ENCODE results near the gene THY1.
"Not testable (repeated sequence)": the region's sequence is repeated elsewhere in the genome, so short reads cannot be mapped to it uniquely, and the experiment has no call there.

Gene THY1

GRCh38 chr11:119422809-119423508, at the start of gene THY1:
Gene THY1 (minus strand): TSS chr11:119423172. CDS start chr11:119420905, 2,267 bp downstream.
- DNase-seq (ENCODE audit: low read depth in 2 of 2), result no peak

- no peak for DNase-seq (ENCODE audit: low read depth in 2 of 2)
Measured at GRCh38 chr11:119472186-119472855, 49.3 kb upstream of the THY1 start.

- no peak for DNase-seq (ENCODE audit: low read depth in 2 of 2)
Measured at GRCh38 chr11:119471329-119471728, 48.4 kb upstream of the THY1 start.

DNA sequence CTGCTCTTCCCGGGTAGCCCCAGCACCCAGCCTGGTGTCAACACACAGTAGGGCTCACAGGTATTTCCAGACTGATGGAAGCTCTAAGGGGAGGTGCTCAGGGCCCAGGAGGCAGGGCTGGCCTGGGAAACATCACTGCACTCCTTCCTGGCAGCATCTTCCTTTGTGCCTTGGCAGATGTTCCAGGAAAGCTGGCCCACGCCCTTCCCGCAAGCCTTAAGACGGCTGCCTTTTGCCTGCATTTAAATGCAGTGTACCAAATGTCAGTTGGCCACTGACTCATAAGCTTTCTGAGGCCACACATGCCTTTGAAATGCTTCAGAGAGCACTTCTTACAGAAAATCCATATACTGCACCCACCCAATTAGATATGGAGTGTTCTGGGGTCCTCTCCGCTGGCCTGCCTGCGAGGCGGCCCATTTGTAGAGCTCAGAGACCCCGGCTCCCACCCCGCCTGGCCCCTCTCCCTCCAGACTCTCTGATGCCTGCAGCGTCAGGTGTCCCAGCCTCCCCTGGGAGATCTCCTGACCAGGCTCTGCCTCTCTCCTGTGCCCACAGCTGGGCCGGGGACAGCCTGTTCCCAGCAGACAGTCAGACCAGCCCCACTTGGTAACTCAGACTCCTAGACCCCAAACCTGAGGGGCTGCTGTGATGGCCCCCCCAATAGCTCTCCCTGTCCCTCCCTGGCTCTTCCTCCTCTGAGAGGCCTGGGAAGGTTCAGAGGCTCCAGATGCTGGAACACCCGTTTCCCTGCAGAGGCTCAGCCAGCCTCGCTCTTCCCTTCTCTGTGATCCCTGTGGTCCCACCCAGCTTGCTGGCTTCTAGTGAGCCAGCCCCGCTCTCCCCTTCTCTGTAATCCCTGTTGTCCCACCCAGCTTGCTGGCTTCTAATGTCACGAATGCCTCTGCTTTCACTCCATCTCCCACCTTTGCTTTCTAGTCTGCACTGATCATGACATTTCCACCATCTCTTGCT, 47.6 kb upstream of the THY1 start:
- no peak for DNase-seq (ENCODE audit: low read depth in 2 of 2)

DNA sequence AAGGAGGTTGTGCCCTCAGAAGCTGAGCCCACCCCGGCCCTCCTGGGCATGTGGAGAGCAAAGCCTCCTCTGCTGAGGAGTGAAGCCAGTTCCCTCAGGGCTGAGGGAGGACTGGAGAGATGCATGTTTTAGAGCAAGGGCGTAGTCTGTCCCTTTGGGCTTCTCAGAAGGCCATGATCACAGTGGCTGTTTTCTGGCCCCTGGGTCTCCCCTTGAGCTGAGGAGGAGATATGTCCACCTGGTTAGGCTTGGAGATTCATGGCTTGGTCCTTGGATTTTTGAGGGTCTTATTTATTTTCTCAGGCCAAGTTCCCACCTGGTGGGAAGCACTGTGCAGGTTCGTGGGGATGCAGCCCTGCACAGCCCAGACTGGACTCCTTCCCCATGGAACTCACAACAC, 46.5 kb upstream of the THY1 start:
- no peak for DNase-seq (ENCODE audit: low read depth in 2 of 2)

DNA sequence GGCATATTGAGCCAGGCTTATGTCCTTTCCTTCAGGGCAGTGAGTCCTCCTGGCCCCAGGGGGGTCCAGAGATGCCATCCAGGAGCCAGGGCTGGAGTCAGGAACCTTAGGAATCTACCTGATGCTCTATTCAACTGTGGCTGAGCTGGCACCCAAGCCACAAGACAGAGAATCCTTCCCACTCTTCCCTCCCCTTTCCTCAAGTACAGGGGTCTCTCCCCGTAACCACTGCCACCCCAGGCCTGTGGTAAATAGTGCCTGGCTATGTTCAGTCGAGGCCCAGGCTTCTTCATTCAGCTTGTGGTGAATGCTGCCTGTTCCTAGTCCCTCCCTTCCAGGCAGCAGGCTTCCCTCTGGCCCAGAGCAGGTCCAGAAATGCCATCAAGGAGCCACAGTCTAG, 45.5 kb upstream of the THY1 start:
- DNase-seq (ENCODE audit: low read depth in 2 of 2), result no peak

DNA sequence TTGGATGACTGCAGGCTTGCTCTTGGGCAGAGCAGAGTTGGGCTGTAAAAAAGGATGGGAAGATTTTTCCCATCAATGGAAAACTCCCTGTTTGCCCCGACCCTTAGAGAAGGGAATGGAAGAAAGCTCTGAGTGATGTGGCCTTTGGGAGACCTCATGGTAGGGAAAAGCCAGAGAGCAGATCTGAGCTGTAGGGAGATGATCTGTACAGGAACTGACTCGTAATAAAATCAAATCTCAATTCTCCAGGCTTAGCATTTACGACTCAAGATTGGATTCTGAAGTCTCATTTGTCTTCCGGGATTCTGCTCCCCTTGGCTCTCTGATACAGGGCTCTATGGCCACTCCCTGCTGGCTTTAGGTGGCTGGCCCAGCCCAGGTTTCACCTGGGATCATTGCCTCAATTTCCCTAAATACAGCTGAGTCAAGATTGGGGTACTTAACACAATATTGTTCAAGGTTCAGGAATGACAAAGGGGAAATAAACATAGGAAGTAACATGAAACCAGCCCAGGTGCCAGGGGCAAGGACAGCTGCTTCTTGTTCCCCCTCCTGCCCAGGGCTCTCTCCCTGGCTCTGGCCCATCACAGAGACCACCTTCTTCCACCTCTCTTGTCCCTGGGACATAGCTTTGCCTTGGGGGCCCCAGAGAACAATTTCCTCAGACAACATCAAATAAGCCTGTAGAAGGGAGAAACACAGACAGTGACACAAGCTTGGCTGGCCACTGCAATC, 38.4 kb upstream of the THY1 start:
- no peak for DNase-seq (ENCODE audit: low read depth in 2 of 2)

- no peak for DNase-seq (ENCODE audit: low read depth in 2 of 2)
Measured at GRCh38 chr11:119460582-119460981, 37.6 kb upstream of the THY1 start.

- DNase-seq (ENCODE audit: low read depth in 2 of 2), result no peak
Measured at GRCh38 chr11:119460097-119460496, 37.1 kb upstream of the THY1 start.

DNA sequence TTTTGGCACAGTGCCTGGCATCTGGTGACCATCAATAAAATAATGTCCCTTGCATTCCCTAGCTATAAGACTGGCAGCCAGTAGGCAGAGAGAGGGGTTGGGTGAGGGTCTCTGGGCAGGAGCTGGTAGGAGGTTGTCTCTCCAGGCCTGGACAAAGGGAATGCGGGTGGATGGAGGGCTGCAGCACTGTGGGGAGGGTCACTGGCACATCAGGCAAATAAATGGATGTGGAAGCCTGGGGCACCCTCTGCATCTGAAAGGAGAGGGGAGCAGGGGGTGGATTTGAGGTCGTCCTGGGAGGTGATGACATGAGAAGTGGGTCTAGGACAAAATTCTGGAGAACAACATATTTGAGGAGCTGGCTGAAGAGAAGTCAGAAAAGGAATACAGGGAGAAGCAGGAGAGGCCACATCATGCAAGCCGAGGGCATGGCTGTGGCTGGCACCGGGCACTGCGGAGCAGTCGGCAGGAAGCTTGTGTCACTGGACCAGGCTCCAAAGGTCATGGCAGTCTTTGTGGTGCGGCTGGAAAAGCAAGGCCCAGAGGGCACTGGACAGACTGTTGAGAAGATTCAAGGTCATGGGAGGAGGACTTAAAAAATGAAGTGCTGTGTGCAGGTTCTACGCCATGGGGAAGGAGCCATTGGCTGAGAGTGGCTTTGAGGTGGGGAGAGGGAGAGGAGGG, 36.5 kb upstream of the THY1 start:
- DNase-seq (ENCODE audit: low read depth in 2 of 2), result no peak

GRCh38 chr11:119455708-119456107, 32.7 kb upstream of the THY1 start:
- DNase-seq (ENCODE audit: low read depth in 2 of 2), result not testable (repeated sequence)

DNA sequence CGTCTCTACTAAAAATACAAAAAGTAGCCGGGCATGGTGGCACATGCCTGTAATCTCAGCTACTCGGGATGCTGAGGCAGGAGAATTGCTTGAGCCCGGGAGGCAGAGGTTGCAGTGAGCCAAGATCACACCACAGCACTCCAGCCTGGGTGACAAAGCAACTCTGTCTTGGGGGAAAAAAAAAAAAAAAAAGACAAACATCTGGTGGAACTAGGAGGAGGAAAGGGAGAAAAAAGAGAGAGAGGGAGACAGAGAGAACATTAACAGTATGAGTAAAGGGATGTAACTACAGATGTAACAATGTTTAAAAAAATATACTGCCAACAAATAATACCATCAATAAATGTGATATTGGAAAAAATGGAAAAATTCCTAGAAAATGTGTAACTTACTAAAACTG, 32.3 kb upstream of the THY1 start:
- not testable (repeated sequence) for DNase-seq (ENCODE audit: low read depth in 2 of 2)

DNA sequence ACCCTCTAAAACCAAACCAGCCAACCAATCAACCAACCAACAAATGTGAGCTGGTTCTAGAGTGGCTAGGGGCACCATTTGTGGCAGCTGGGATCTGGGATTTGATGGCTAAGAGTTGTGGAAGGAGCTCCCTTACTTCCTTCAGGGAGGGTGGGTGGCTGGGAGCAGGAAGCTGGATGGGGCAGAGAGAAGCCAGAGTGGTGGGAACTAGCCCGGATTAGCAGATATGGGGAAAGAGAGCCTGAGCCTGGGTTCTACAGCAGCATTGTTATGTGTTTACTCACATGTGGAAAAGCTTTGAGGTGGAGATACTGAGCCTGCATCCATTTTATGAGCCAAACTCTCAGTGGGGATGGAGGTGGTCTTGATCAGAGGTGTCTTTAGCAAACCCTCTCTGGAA, 30.9 kb upstream of the THY1 start:
- DNase-seq (ENCODE audit: low read depth in 2 of 2), result no peak

DNA sequence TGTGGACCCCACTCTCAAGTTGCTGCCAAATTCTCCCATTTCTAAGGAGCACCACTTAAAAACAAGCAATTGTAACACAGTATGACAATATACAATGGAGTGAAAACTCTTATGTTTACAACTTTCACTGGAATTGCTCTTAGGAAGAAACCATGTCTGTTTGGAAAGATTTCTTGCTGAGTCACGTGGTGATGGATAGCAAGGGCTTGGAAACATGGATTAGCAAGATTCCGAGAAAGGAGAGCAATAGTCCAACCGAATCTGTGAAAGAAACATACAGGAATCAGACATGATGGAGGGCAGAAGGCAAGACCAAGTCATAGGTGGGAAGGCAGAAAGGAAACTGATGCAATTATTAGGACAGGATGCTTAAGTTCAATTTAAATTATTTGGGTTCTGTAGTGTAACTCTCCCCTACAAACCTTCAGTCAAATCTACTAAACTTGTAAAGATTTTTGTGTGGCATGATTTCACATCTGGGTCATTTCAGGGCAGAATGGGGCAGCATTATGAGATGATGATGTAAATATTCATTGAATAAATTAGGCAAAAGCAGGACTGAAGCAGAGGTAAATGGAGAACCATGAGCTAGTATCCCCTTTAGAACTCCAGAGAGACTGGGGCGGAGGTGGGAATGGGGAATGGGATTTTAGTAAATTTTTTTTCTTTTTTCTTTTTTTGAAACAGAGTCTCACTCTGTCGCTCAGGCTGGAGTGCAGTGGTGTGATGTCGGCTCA, 27.8 kb upstream of the THY1 start:
- no peak for DNase-seq (ENCODE audit: low read depth in 2 of 2)

- no peak for DNase-seq (ENCODE audit: low read depth in 2 of 2)
Measured at GRCh38 chr11:119449498-119449897, 26.5 kb upstream of the THY1 start.

GRCh38 chr11:119448380-119448779, 25.4 kb upstream of the THY1 start:
- no peak for DNase-seq (ENCODE audit: low read depth in 2 of 2)

GRCh38 chr11:119447664-119448242, 24.8 kb upstream of the THY1 start:
- DNase-seq (ENCODE audit: low read depth in 2 of 2), result no peak

DNA sequence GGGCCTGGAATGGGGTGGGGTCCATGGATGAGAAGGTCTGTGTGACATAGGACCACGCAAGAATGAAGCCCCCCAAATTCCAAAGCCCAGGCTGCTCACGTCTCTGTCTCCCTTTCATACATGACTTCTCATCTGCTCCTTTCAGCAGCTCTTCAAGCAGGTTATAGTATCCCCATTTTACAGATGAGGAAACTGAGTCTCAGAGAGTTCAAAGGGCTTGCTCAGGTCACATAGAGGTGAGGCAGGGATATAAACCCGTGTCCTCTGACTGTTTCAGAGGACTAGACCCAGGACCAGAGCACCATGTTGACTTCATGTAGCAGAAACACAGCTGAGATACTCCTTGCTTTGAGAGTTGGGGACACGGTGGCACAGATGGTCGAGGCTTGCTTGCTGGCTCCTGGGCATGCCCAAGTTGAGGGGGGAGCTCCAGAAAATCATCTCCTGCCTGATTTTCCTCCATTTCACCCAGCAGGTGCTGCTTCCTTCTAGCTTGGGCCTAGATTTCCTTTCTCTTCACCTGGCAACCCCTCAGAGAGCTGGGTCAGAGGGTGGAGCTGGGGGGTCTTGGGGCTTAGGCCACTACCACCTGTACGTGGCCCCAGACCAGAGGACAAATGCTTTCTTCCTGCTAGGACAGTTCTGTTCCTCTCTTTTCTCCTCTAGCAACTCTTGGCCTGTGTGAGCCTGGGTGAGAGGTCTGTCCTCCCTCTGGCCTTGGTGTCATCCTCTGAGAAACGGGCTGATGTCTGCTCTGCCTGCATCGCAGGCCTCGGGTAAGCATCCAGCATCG, 24.1 kb upstream of the THY1 start:
- DNase-seq (ENCODE audit: low read depth in 2 of 2), result no peak

GRCh38 chr11:119446434-119446833, 23.5 kb upstream of the THY1 start:
- no peak for DNase-seq (ENCODE audit: low read depth in 2 of 2)

Measured in stimulated activated CD4-positive, alpha-beta T cell treated with anti-CD3 and anti-CD28 coated beads, Interleukin-1b, Interleukin-23, amount 100 ng/mL, for 1 hour (primary cell).